HG02938 (cell line): ENCODE data around the gene TLX2.

Experiments used
- ATAC-seq: cut with Tn5 transposase; IDR thresholded peaks from one replicate; pipeline ENCODE4 v1.9.1; 2021; ENCODE audit warnings: mild to moderate bottlenecking, moderate library complexity; ENCODE audit not compliant: unreplicated experiment

The TLX2 gene

GRCh38 chr2:74496997-74497776, 17.1 kb upstream of the TLX2 start:
- no peak for ATAC-seq

GRCh38 chr2:74497777-74498499, 16.3 kb upstream of the TLX2 start:
- no peak for ATAC-seq

- ATAC-seq = no peak
Measured at GRCh38 chr2:74498500-74499266, 15.6 kb upstream of the TLX2 start.

- no peak for ATAC-seq
Measured at GRCh38 chr2:74499267-74499939, 14.8 kb upstream of the TLX2 start, which contains the start of gene LBX2. LBX2 (minus strand) TSS chr2:74499603; CDS start chr2:74499537, 66 bp downstream.

GRCh38 chr2:74499940-74500577, 14.2 kb upstream of the TLX2 start:
- no peak for ATAC-seq

- no peak for ATAC-seq
Measured at GRCh38 chr2:74500578-74500946, 13.7 kb upstream of the TLX2 start.

- no peak for ATAC-seq
Measured at GRCh38 chr2:74501335-74502071, 12.7 kb upstream of the TLX2 start.

GRCh38 chr2:74502147-74502719, 12.0 kb upstream of the TLX2 start:
- ATAC-seq = no peak

- ATAC-seq = peak; percentile 31
Measured at GRCh38 chr2:74502720-74503505, 11.3 kb upstream of the TLX2 start.

- no peak for ATAC-seq
Measured at GRCh38 chr2:74503506-74504475, 10.5 kb upstream of the TLX2 start.

GRCh38 chr2:74504591-74504990, 9.7 kb upstream of the TLX2 start:
- ATAC-seq = no peak

GRCh38 chr2:74505448-74506246, 8.6 kb upstream of the TLX2 start:
- no peak for ATAC-seq

- peak; percentile 96 for ATAC-seq
Measured at GRCh38 chr2:74507145-74507925, 6.9 kb upstream of the TLX2 start, which contains the start of gene PCGF1. PCGF1 (minus strand) TSS chr2:74507695; CDS start chr2:74507668, 27 bp downstream.

- ATAC-seq = peak; percentile 1
Measured at GRCh38 chr2:74507926-74508520, 6.2 kb upstream of the TLX2 start.

- ATAC-seq = no peak
Measured at GRCh38 chr2:74510272-74510671, 4.0 kb upstream of the TLX2 start.
